ENCODE measurements around the gene FLOT1.

Gene FLOT1

GRCh38 chr6:30738532-30738931, 4.0 kb downstream of the FLOT1 start:
- H3K4me1 ChIP-seq (ENCODE audit: insufficient read depth, poor library complexity, severe bottlenecking) = no peaks in the 10 kb centered on the region
- no peak for TF ChIP-seq CTCF (IDR thresholded peaks at IDR 0.05; ENCODE audit: poor library complexity, severe bottlenecking)

GRCh38 chr6:30735668-30736314, 6.7 kb downstream of the FLOT1 start:
- ATAC-seq (ENCODE audit: low read depth) = no peak
- H3K4me1 ChIP-seq (ENCODE audit: insufficient read depth, poor library complexity, severe bottlenecking) = no peaks in the 10 kb centered on the region
- no peaks in the 10 kb centered on the region for H3K9me3 ChIP-seq (ENCODE audit: severe bottlenecking)
- H3K36me3 ChIP-seq (ENCODE audit: low read depth) = peaks cover 76% of the 10 kb centered on the region
- no peak overlapping the region for H3K27ac ChIP-seq (ENCODE audit: poor library complexity, severe bottlenecking)
- DNase-seq (ENCODE audit: low spot score) = no peak
- H3K27me3 ChIP-seq (ENCODE audit: insufficient read depth, poor library complexity, severe bottlenecking) = no peaks in the 10 kb centered on the region
- TF ChIP-seq CTCF (IDR thresholded peaks at IDR 0.05; ENCODE audit: poor library complexity, severe bottlenecking) = no peak
- no peak overlapping the region for H3K4me3 ChIP-seq (ENCODE audit: severe bottlenecking)

More at GRCh38 chr6:30738532-30738931, 4.0 kb downstream of the FLOT1 start:
- Histone ChIP-seq H3K4me3 (ENCODE audit: severe bottlenecking) (no peak overlapping the region), H3K9me3 (ENCODE audit: severe bottlenecking) (no peaks in the 10 kb centered on the region), H3K27me3 (ENCODE audit: insufficient read depth, poor library complexity, severe bottlenecking) (no peaks in the 10 kb centered on the region), H3K36me3 (ENCODE audit: low read depth) (peaks cover 75% of the 10 kb centered on the region), H3K27ac (ENCODE audit: poor library complexity, severe bottlenecking) (no peak overlapping the region)
- DNase-seq (ENCODE audit: low spot score) (no peak), ATAC-seq (ENCODE audit: low read depth) (no peak)

- DNase-seq (ENCODE audit: low spot score) (no peak), ATAC-seq (ENCODE audit: low read depth) (no peak)
- TF ChIP-seq CTCF (IDR thresholded peaks at IDR 0.05; ENCODE audit: poor library complexity, severe bottlenecking) = no peak
- Histone ChIP-seq H3K36me3 (ENCODE audit: low read depth) (peaks cover 72% of the 10 kb centered on the region), H3K27ac (ENCODE audit: poor library complexity, severe bottlenecking) (no peak overlapping the region), H3K4me3 (ENCODE audit: severe bottlenecking) (no peak overlapping the region), H3K4me1 (ENCODE audit: insufficient read depth, poor library complexity, severe bottlenecking) (no peaks in the 10 kb centered on the region), H3K9me3 (ENCODE audit: severe bottlenecking) (no peaks in the 10 kb centered on the region), H3K27me3 (ENCODE audit: insufficient read depth, poor library complexity, severe bottlenecking) (no peaks in the 10 kb centered on the region)
Measured at GRCh38 chr6:30732237-30732943, 10.1 kb downstream of the FLOT1 start.

GRCh38 chr6:30730601-30731435, 11.7 kb downstream of the FLOT1 start:
- H3K4me1 ChIP-seq (ENCODE audit: insufficient read depth, poor library complexity, severe bottlenecking) = no peaks in the 10 kb centered on the region
- ATAC-seq (ENCODE audit: low read depth) (peak; percentile 84), DNase-seq (ENCODE audit: low spot score) (peak; percentile 87)
- peak; percentile 89 for TF ChIP-seq CTCF (IDR thresholded peaks at IDR 0.05; ENCODE audit: poor library complexity, severe bottlenecking)
- H3K9me3 ChIP-seq (ENCODE audit: severe bottlenecking) = no peaks in the 10 kb centered on the region
- H3K4me3 ChIP-seq (ENCODE audit: severe bottlenecking) = no peak overlapping the region
- no peaks in the 10 kb centered on the region for H3K27me3 ChIP-seq (ENCODE audit: insufficient read depth, poor library complexity, severe bottlenecking)
- peak overlapping the region; percentile 4 for H3K27ac ChIP-seq (ENCODE audit: poor library complexity, severe bottlenecking)
- peaks cover 66% of the 10 kb centered on the region for H3K36me3 ChIP-seq (ENCODE audit: low read depth)
